ENCODE measurements around the gene PLPP1.

PLPP1 gene

GRCh38 chr5:55551904-55552303, 17.1 kb upstream of the PLPP1 start:
- POLR2A ChIA-PET: no interaction called here
- CTCF ChIA-PET: no interaction called here
- no peak for DNase-seq (ENCODE audit: extremely low spot score)
- TF ChIP-seq HDGF (IDR thresholded peaks at IDR 0.05; ENCODE audit: borderline replicate concordance): no peak
- TF ChIP-seq ZNF384 (IDR thresholded peaks at IDR 0.05): no peak
- TF ChIP-seq SP1 (IDR thresholded peaks at IDR 0.05): no peak
- TF ChIP-seq FOXA1 (IDR thresholded peaks at IDR 0.05): no peak
- no peak for TF ChIP-seq FOXM1 (IDR thresholded peaks at IDR 0.05; ENCODE audit: borderline replicate concordance)
- TF ChIP-seq NFRKB (IDR thresholded peaks at IDR 0.05): no peak
- no peak for TF ChIP-seq CTBP1 (IDR thresholded peaks at IDR 0.05; ENCODE audit: borderline replicate concordance)
- TF ChIP-seq BHLHE40 (IDR thresholded peaks at IDR 0.05; ENCODE audit: borderline replicate concordance): no peak
- TF ChIP-seq, protein P1, sequence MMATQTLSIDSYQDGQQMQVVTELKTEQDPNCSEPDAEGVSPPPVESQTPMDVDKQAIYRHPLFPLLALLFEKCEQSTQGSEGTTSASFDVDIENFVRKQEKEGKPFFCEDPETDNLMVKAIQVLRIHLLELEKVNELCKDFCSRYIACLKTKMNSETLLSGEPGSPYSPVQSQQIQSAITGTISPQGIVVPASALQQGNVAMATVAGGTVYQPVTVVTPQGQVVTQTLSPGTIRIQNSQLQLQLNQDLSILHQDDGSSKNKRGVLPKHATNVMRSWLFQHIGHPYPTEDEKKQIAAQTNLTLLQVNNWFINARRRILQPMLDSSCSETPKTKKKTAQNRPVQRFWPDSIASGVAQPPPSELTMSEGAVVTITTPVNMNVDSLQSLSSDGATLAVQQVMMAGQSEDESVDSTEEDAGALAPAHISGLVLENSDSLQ (IDR thresholded peaks at IDR 0.05): no peak
- no peak for TF ChIP-seq ARNT (IDR thresholded peaks at IDR 0.05)
- no peak for TF ChIP-seq FOXK2 (IDR thresholded peaks at IDR 0.05)
- no peak for TF ChIP-seq TARDBP (IDR thresholded peaks at IDR 0.05)
- TF ChIP-seq LEF1 (IDR thresholded peaks at IDR 0.05; ENCODE audit: borderline replicate concordance): no peak
- no peak for TF ChIP-seq L3MBTL2 (conservative IDR thresholded peaks at IDR 0.05)
- TF ChIP-seq ELF4 (IDR thresholded peaks at IDR 0.05): no peak
- TF ChIP-seq SUZ12 (IDR thresholded peaks at IDR 0.05): no peak

GRCh38 chr5:55551358-55551757, 16.6 kb upstream of the PLPP1 start:
- DNase-seq (ENCODE audit: extremely low spot score): no peak
- TF ChIP-seq TARDBP (IDR thresholded peaks at IDR 0.05) (no peak), FOXK2 (IDR thresholded peaks at IDR 0.05) (no peak), LEF1 (IDR thresholded peaks at IDR 0.05; ENCODE audit: borderline replicate concordance) (no peak), ARNT (IDR thresholded peaks at IDR 0.05) (no peak), SP1 (IDR thresholded peaks at IDR 0.05) (no peak)
- TF ChIP-seq, protein P1 (IDR thresholded peaks at IDR 0.05): no peak
- ChIA-PET POLR2A (no interaction called here), CTCF (no interaction called here)

GRCh38 chr5:55547781-55548180, 13.0 kb upstream of the PLPP1 start:
- TF ChIP-seq ELF4 (IDR thresholded peaks at IDR 0.05) (no peak), L3MBTL2 (conservative IDR thresholded peaks at IDR 0.05) (no peak), NFRKB (IDR thresholded peaks at IDR 0.05) (no peak), SUZ12 (IDR thresholded peaks at IDR 0.05) (no peak)
- ChIA-PET POLR2A (no interaction called here), CTCF (no interaction called here)
- DNase-seq (ENCODE audit: extremely low spot score): no peak

DNA sequence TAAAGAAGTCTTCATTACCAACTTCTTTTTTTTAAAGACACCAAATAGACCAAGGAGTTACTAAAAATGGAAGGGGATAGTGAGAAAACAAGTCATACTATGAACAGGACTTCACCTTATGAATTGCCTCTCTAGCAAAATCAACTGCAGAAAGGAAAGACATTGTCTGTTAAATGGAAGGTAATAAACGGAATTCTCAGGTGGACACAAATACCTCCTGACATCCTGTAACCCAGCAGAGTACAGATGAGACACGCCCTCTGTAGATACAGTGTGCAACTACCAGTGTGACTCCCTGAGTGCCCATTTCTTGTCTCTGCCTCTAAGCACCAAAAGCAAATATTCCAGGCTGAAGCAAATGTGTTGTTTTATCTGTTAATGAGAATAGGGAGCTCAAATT, 12.2 kb upstream of the PLPP1 start:
- ChIA-PET CTCF (no interaction called here), POLR2A (no interaction called here)
- no peak for TF ChIP-seq FOXK2 (IDR thresholded peaks at IDR 0.05)
- no peak for TF ChIP-seq TARDBP (IDR thresholded peaks at IDR 0.05)
- no peak for TF ChIP-seq HDGF (IDR thresholded peaks at IDR 0.05; ENCODE audit: borderline replicate concordance)
- no peak for DNase-seq (ENCODE audit: extremely low spot score)

DNA sequence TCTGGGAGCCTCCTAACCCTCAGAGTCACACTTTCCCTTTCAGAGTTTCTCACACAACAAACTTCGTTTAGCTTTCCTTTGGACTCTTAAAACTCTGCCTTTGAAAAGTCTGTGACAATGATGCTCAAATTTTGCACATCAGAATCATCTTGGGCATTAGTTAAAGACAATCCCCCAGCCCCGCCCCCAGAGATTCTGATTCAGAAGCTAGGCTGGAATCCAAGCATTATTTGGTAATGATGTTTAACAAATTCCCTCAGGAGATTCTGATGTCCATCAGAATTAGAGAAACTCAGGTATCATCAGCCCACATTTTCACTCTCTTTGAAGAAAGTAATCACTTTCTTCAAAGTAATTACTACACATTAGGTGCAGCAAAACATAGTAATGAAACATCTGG, 9.6 kb upstream of the PLPP1 start:
- no peak for DNase-seq (ENCODE audit: extremely low spot score)
- CTCF ChIA-PET: no interaction called here
- POLR2A ChIA-PET: no interaction called here
- TF ChIP-seq ZNF384 (IDR thresholded peaks at IDR 0.05) (no peak), SUZ12 (IDR thresholded peaks at IDR 0.05) (no peak), CTBP1 (IDR thresholded peaks at IDR 0.05; ENCODE audit: borderline replicate concordance) (no peak), SP1 (IDR thresholded peaks at IDR 0.05) (no peak)

GRCh38 chr5:55541056-55541635, 6.4 kb upstream of the PLPP1 start:
- DNase-seq (ENCODE audit: extremely low spot score): no peak
- CTCF ChIA-PET: interaction anchor here (0.6 kb wide), 1 partner anchor 26 kb away, joined by 5 read pairs; no protein-coding TSS in a partner anchor
- POLR2A ChIA-PET: no interaction called here
- TF ChIP-seq FOXA1 (IDR thresholded peaks at IDR 0.05): no peak
- TF ChIP-seq L3MBTL2 (conservative IDR thresholded peaks at IDR 0.05): no peak
- TF ChIP-seq SUZ12 (IDR thresholded peaks at IDR 0.05): no peak
- TF ChIP-seq NFRKB (IDR thresholded peaks at IDR 0.05): no peak
- no peak for TF ChIP-seq TARDBP (IDR thresholded peaks at IDR 0.05)
- no peak for TF ChIP-seq SP1 (IDR thresholded peaks at IDR 0.05)
- no peak for TF ChIP-seq HDGF (IDR thresholded peaks at IDR 0.05; ENCODE audit: borderline replicate concordance)
- no peak for TF ChIP-seq FOXM1 (IDR thresholded peaks at IDR 0.05; ENCODE audit: borderline replicate concordance)
- TF ChIP-seq, protein P1 (IDR thresholded peaks at IDR 0.05): no peak
- TF ChIP-seq CTBP1 (IDR thresholded peaks at IDR 0.05; ENCODE audit: borderline replicate concordance): no peak
- TF ChIP-seq BHLHE40 (IDR thresholded peaks at IDR 0.05; ENCODE audit: borderline replicate concordance): no peak
- no peak for TF ChIP-seq ZNF384 (IDR thresholded peaks at IDR 0.05)
- TF ChIP-seq LEF1 (IDR thresholded peaks at IDR 0.05; ENCODE audit: borderline replicate concordance): no peak
- no peak for TF ChIP-seq ELF4 (IDR thresholded peaks at IDR 0.05)
- no peak for TF ChIP-seq FOXK2 (IDR thresholded peaks at IDR 0.05)
- TF ChIP-seq ARNT (IDR thresholded peaks at IDR 0.05): no peak

DNA sequence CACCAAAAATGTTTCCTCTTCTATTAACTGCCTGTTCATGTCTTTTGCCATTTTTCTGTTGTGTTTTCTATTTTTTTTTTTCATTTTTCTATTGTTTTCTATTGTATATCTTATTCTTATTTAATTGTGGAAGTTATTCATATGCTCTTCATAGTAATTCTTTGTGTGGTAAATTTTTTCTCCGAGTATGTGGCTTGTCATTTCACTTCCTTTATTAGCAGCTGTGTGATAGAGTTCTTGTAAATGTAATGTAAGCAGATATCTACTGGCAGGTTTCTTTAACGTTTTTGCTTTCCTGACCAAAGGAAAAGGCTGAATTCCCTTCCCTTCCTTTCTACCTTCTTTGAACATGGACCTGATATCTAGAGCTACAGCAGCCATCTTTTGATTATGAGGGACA, 5.8 kb upstream of the PLPP1 start:
- TF ChIP-seq ZNF384 (IDR thresholded peaks at IDR 0.05) (no peak), FOXM1 (IDR thresholded peaks at IDR 0.05; ENCODE audit: borderline replicate concordance) (no peak), ARNT (IDR thresholded peaks at IDR 0.05) (no peak), HDGF (IDR thresholded peaks at IDR 0.05; ENCODE audit: borderline replicate concordance) (no peak), FOXK2 (IDR thresholded peaks at IDR 0.05) (no peak), TARDBP (IDR thresholded peaks at IDR 0.05) (no peak), NFRKB (IDR thresholded peaks at IDR 0.05) (no peak), L3MBTL2 (conservative IDR thresholded peaks at IDR 0.05) (no peak), LEF1 (IDR thresholded peaks at IDR 0.05; ENCODE audit: borderline replicate concordance) (no peak), SUZ12 (IDR thresholded peaks at IDR 0.05) (no peak), FOXA1 (IDR thresholded peaks at IDR 0.05) (no peak), CTBP1 (IDR thresholded peaks at IDR 0.05; ENCODE audit: borderline replicate concordance) (no peak), BHLHE40 (IDR thresholded peaks at IDR 0.05; ENCODE audit: borderline replicate concordance) (no peak), ELF4 (IDR thresholded peaks at IDR 0.05) (no peak), SP1 (IDR thresholded peaks at IDR 0.05) (no peak)
- TF ChIP-seq, protein P1 (IDR thresholded peaks at IDR 0.05): no peak
- ChIA-PET POLR2A (no interaction called here), CTCF (no interaction called here)
- no peak for DNase-seq (ENCODE audit: extremely low spot score)
